Astrocyte of the cerebellum (primary cell): ENCODE measurements around the gene TEN1.

Experiments
- DNase-seq: peaks from one replicate; pipeline ENCODE4 v3.0.0-alpha.2; 2011; ENCODE audit warnings: low read depth
- H3K4me3 ChIP-seq: 2 replicates; pipeline ENCODE4 v1.5.1; 2011; ENCODE audit warnings: mild to moderate bottlenecking, low read depth, low read length, moderate library complexity
- CTCF ChIP-seq: IDR thresholded peaks from 2 replicates; pipeline ENCODE4 v1.5.1; 2012; ENCODE audit warnings: low read length, low read depth, moderate library complexity, mild to moderate bottlenecking; ENCODE audit errors: missing control alignments
- in situ Hi-C: cut with HindIII; loops from 2 replicates; pipeline ENCODE4 v1.10.0; 2017; ENCODE audit warnings: low sequenced_read_pairs

TEN1 gene

GRCh38 chr17:76046064-76046463 lies 67.0 kb downstream of the TEN1 start:
- no peak overlapping the region for H3K4me3 ChIP-seq
- in situ Hi-C loops = no loop called here
- DNase-seq = no peak
- TF ChIP-seq CTCF = no peak

- in situ Hi-C loops = no loop called here
- H3K4me3 ChIP-seq = no peak overlapping the region
- no peak for TF ChIP-seq CTCF
- DNase-seq = no peak
Measured at GRCh38 chr17:76048025-76048605, 69.1 kb downstream of the TEN1 start.

- in situ Hi-C loops = no loop called here
- peak; percentile 26 for DNase-seq
- H3K4me3 ChIP-seq = no peak overlapping the region
- TF ChIP-seq CTCF = no peak
Measured at GRCh38 chr17:76048711-76049110, 69.7 kb downstream of the TEN1 start.

GRCh38 chr17:76049239-76049638 lies 70.2 kb downstream of the TEN1 start:
- H3K4me3 ChIP-seq = no peak overlapping the region
- DNase-seq = no peak
- no peak for TF ChIP-seq CTCF
- in situ Hi-C loops = no loop called here

GRCh38 chr17:76049836-76050537 lies 70.9 kb downstream of the TEN1 start:
- no peak for DNase-seq
- no peak overlapping the region for H3K4me3 ChIP-seq
- in situ Hi-C loops = no loop called here
- no peak for TF ChIP-seq CTCF
